Endothelial cell (in vitro differentiated cells): Measurements from ENCODE around the gene CACNA1C. TPM values are rescaled to one million over a fixed set of nuclear protein-coding genes. Genes with fewer than 3 reads are reported as not detected.

Experiments
- DNase-seq: peaks from one replicate; pipeline ENCODE4 v3.0.0; 2021; ENCODE audit warnings: low spot score
- H3K27ac Mint-ChIP-seq: one replicate; pipeline ENCODE4 v1.8.0; 2021; ENCODE audit warnings: mixed read lengths, inconsistent platforms; ENCODE audit not compliant: unreplicated experiment
- H3K27me3 Mint-ChIP-seq: one replicate; pipeline ENCODE4 v1.8.0; 2021; ENCODE audit warnings: mild to moderate bottlenecking, moderate library complexity, mixed read lengths, inconsistent platforms; ENCODE audit not compliant: unreplicated experiment
- H3K36me3 Mint-ChIP-seq: one replicate; pipeline ENCODE4 v1.8.0; 2021; ENCODE audit warnings: mild to moderate bottlenecking, low read depth, mixed read lengths, inconsistent platforms; ENCODE audit not compliant: unreplicated experiment
- H3K4me1 Mint-ChIP-seq: one replicate; pipeline ENCODE4 v1.8.0; 2021; ENCODE audit warnings: mild to moderate bottlenecking, mixed read lengths, inconsistent platforms; ENCODE audit not compliant: unreplicated experiment
- H3K4me3 Mint-ChIP-seq: one replicate; pipeline ENCODE4 v1.8.0; 2021; ENCODE audit warnings: mild to moderate bottlenecking, mixed read lengths, inconsistent platforms; ENCODE audit not compliant: unreplicated experiment
- H3K9me3 Mint-ChIP-seq: one replicate; pipeline ENCODE4 v1.8.0; 2021; ENCODE audit warnings: mixed read lengths, inconsistent platforms; ENCODE audit not compliant: unreplicated experiment
- CTCF ChIP-seq: fragments of 200-600 bp; sonication (generic); IDR thresholded peaks from one replicate; pipeline ENCODE4 v1.5.0; 2021; ENCODE audit warnings: antibody characterized with exemption; ENCODE audit not compliant: unreplicated experiment
- total RNA-seq: library from RNA; stranded (reverse); fragmentation: NEBNext Ultra II Directional; extraction: Animal tissue kit (Norgen Biotek cat#: 25700); gene quantifications from one replicate; pipeline ENCODE4 v1.2.1, GENCODE V29; 2021; ENCODE audit not compliant: unreplicated experiment

CACNA1C gene
- total RNA-seq, 1 donor from 2014 or later, result 11.1 TPM

- H3K27ac Mint-ChIP-seq, result no peak overlapping the region
- H3K27me3 Mint-ChIP-seq, result peaks cover 2% of the 10 kb centered on the region
- no peak for DNase-seq
- H3K9me3 Mint-ChIP-seq, result no peaks in the 10 kb centered on the region
- H3K36me3 Mint-ChIP-seq, result no peaks in the 10 kb centered on the region
- H3K4me3 Mint-ChIP-seq, result no peak overlapping the region
- peaks cover 5% of the 10 kb centered on the region for H3K4me1 Mint-ChIP-seq
- TF ChIP-seq CTCF, result no peak
Observed at GRCh38 chr12:2417481-2418160, 364.8 kb downstream of the CACNA1C start.

- Mint-ChIP-seq H3K36me3 (no peaks in the 10 kb centered on the region), H3K27me3 (peaks cover 2% of the 10 kb centered on the region), H3K4me3 (no peak overlapping the region), H3K4me1 (peaks cover 5% of the 10 kb centered on the region), H3K9me3 (no peaks in the 10 kb centered on the region), H3K27ac (no peak overlapping the region)
- DNase-seq, result no peak
- TF ChIP-seq CTCF, result no peak
Observed at GRCh38 chr12:2418579-2418978, 365.8 kb downstream of the CACNA1C start.

GRCh38 chr12:2422591-2422990 lies 369.8 kb downstream of the CACNA1C start:
- Mint-ChIP-seq H3K27ac (no peak overlapping the region), H3K27me3 (no peaks in the 10 kb centered on the region), H3K4me1 (peaks cover 16% of the 10 kb centered on the region), H3K9me3 (no peaks in the 10 kb centered on the region), H3K4me3 (no peak overlapping the region), H3K36me3 (no peaks in the 10 kb centered on the region)
- DNase-seq, result no peak
- no peak for TF ChIP-seq CTCF

- Mint-ChIP-seq H3K27me3 (peaks cover 3% of the 10 kb centered on the region), H3K27ac (no peak overlapping the region), H3K36me3 (peaks cover 8% of the 10 kb centered on the region), H3K4me1 (peaks cover 13% of the 10 kb centered on the region), H3K9me3 (no peaks in the 10 kb centered on the region), H3K4me3 (no peak overlapping the region)
- TF ChIP-seq CTCF, result no peak
- no peak for DNase-seq
Observed at GRCh38 chr12:2429032-2429431, 376.2 kb downstream of the CACNA1C start.

GRCh38 chr12:2431810-2432209 lies 379.0 kb downstream of the CACNA1C start:
- Mint-ChIP-seq H3K4me1 (peaks cover 3% of the 10 kb centered on the region), H3K36me3 (peaks cover 8% of the 10 kb centered on the region), H3K9me3 (no peaks in the 10 kb centered on the region), H3K4me3 (no peak overlapping the region), H3K27ac (no peak overlapping the region), H3K27me3 (peaks cover 9% of the 10 kb centered on the region)
- no peak for DNase-seq
- no peak for TF ChIP-seq CTCF
